GM19193 (cell line): ENCODE data around the gene CFAP298.

Experiments used
- POLR2A ChIP-seq: IDR thresholded peaks from 4 replicates; pipeline ENCODE4 v1.6.1; 2011; ENCODE audit not compliant: insufficient read depth, insufficient read length; ENCODE audit errors: extremely low read depth

CFAP298 gene

GRCh38 chr21:32578107-32578691 is 34.0 kb downstream of the CFAP298 start:
- TF ChIP-seq POLR2A: no peak

- no peak for TF ChIP-seq POLR2A
Measured at GRCh38 chr21:32576011-32576410, 36.2 kb downstream of the CFAP298 start.

GRCh38 chr21:32574946-32575925 is 36.9 kb downstream of the CFAP298 start:
- no peak for TF ChIP-seq POLR2A

- no peak for TF ChIP-seq POLR2A
Measured at GRCh38 chr21:32572574-32573420, 39.4 kb downstream of the CFAP298 start.

- no peak for TF ChIP-seq POLR2A
Measured at GRCh38 chr21:32570456-32570855, 41.7 kb downstream of the CFAP298 start.

GRCh38 chr21:32569261-32570230 is 42.6 kb downstream of the CFAP298 start:
- TF ChIP-seq POLR2A: no peak

- no peak for TF ChIP-seq POLR2A
Measured at GRCh38 chr21:32567626-32568025, 44.6 kb downstream of the CFAP298 start.

GRCh38 chr21:32566741-32567389 is 45.3 kb downstream of the CFAP298 start:
- no peak for TF ChIP-seq POLR2A

GRCh38 chr21:32565856-32566465 is 46.2 kb downstream of the CFAP298 start:
- TF ChIP-seq POLR2A: no peak

- TF ChIP-seq POLR2A: no peak
Measured at GRCh38 chr21:32562915-32563314, 49.3 kb downstream of the CFAP298 start.

GRCh38 chr21:32562426-32562825 is 49.8 kb downstream of the CFAP298 start:
- TF ChIP-seq POLR2A: no peak

- TF ChIP-seq POLR2A: no peak
Measured at GRCh38 chr21:32560896-32561295, 51.3 kb downstream of the CFAP298 start.

- no peak for TF ChIP-seq POLR2A
Measured at GRCh38 chr21:32559006-32559610, 53.1 kb downstream of the CFAP298 start.
